DMS114 treated with DMSO at 0.1 percent for 48 hours (cell line): ENCODE results near the gene ACKR2.
"Not testable (repeated sequence)": the region's sequence is repeated elsewhere in the genome, so short reads cannot be mapped to it uniquely, and the experiment has no call there.

ENCODE experiments used
- DNase-seq: peaks from one replicate; lab custom pipeline; 2025; ENCODE audit not compliant: unreplicated experiment; lab: John Stamatoyannopoulos, UW

ACKR2 gene

GRCh38 chr3:42855219-42855546, 45.9 kb downstream of the ACKR2 start:
- no peak for DNase-seq

GRCh38 chr3:42855547-42856380, 46.5 kb downstream of the ACKR2 start:
- no peak for DNase-seq

GRCh38 chr3:42856544-42856943, 47.3 kb downstream of the ACKR2 start:
- DNase-seq = no peak

- no peak for DNase-seq
Observed at GRCh38 chr3:42864321-42864950, 55.2 kb downstream of the ACKR2 start.

GRCh38 chr3:42865256-42865655, 56.0 kb downstream of the ACKR2 start:
- DNase-seq = no peak

- DNase-seq = no peak
Observed at GRCh38 chr3:42867138-42867537, 57.9 kb downstream of the ACKR2 start.

- no peak for DNase-seq
Observed at GRCh38 chr3:42868841-42869240, 59.6 kb downstream of the ACKR2 start.

GRCh38 chr3:42871592-42872196, 62.4 kb downstream of the ACKR2 start:
- DNase-seq = no peak

GRCh38 chr3:42872718-42873117, 63.5 kb downstream of the ACKR2 start:
- DNase-seq = no peak

GRCh38 chr3:42873221-42873982, 64.2 kb downstream of the ACKR2 start:
- DNase-seq = no peak

- no peak for DNase-seq
Observed at GRCh38 chr3:42874749-42875148, 65.5 kb downstream of the ACKR2 start.

GRCh38 chr3:42875325-42876151, 66.3 kb downstream of the ACKR2 start, which contains the start of gene CYP8B1:
TSS of gene CYP8B1 (minus strand) at chr3:42875879. CDS start at chr3:42875816, 63 bp downstream.
- no peak for DNase-seq

- DNase-seq = no peak
Observed at GRCh38 chr3:42876401-42876800, 67.2 kb downstream of the ACKR2 start.

- DNase-seq = no peak
Observed at GRCh38 chr3:42876940-42877720, 67.9 kb downstream of the ACKR2 start.

- DNase-seq = no peak
Observed at GRCh38 chr3:42877881-42878280, 68.6 kb downstream of the ACKR2 start.

- DNase-seq = no peak
Observed at GRCh38 chr3:42880183-42880582, 70.9 kb downstream of the ACKR2 start.

- peak; percentile 51 for DNase-seq
Observed at GRCh38 chr3:42880601-42881451, 71.6 kb downstream of the ACKR2 start.

- not testable (repeated sequence) for DNase-seq
Observed at GRCh38 chr3:42883251-42883930, 74.1 kb downstream of the ACKR2 start.
